ENCODE measurements around the gene SVEP1.

SVEP1 gene

DNA sequence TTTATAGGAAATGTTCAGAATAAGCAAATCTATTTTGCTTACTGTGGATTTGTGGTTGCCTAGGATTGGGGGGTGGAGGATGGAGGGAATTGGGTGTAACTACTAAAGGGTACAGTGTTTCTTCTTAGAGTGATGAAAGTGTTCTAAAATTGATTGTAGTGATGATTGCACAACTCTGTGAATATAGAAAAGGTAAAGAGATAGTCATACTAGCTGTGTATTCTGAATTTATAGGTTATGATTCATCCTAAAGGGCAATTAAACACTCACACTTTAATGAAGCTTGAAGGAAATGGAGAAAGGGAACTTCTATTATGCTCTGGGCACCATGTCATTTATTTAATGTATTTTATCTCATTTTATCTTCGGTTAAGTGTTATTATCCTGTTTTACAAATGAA, 251.8 kb downstream of the SVEP1 start:
- TF ChIP-seq, protein P1, sequence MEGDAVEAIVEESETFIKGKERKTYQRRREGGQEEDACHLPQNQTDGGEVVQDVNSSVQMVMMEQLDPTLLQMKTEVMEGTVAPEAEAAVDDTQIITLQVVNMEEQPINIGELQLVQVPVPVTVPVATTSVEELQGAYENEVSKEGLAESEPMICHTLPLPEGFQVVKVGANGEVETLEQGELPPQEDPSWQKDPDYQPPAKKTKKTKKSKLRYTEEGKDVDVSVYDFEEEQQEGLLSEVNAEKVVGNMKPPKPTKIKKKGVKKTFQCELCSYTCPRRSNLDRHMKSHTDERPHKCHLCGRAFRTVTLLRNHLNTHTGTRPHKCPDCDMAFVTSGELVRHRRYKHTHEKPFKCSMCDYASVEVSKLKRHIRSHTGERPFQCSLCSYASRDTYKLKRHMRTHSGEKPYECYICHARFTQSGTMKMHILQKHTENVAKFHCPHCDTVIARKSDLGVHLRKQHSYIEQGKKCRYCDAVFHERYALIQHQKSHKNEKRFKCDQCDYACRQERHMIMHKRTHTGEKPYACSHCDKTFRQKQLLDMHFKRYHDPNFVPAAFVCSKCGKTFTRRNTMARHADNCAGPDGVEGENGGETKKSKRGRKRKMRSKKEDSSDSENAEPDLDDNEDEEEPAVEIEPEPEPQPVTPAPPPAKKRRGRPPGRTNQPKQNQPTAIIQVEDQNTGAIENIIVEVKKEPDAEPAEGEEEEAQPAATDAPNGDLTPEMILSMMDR (IDR thresholded peaks at IDR 0.05; ENCODE audit: borderline replicate concordance, control extremely low read depth, extremely low read depth, insufficient read depth, missing control alignments), result no peak
- DNase-seq (ENCODE audit: low spot score), result no peak
- in situ Hi-C loops (cut with MboI; ENCODE audit: low sequenced_read_pairs, unreplicated experiment), result no loop called here

DNA sequence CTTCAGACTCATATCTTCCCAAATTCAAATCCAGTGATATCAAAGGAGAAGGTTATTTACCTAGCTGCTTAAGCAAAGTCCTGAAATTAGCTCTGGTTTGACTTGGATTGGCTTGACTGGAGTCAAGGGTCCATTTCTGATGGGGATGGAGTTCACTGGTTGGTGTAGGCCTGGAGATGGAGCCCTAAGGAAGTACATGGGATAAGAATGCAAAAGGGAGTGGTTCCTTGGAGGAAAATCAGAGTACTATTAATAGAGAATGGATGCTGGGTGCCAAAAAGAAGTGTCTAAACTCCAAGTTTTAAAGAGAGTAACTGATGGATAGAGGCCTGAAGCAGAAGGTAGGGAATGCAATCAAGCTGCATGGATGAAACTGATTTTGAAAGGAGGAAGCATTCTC, 255.7 kb downstream of the SVEP1 start:
- DNase-seq (ENCODE audit: low spot score), result no peak
- in situ Hi-C loops (cut with MboI; ENCODE audit: low sequenced_read_pairs, unreplicated experiment), result no loop called here
- TF ChIP-seq, protein P1 (IDR thresholded peaks at IDR 0.05; ENCODE audit: borderline replicate concordance, control extremely low read depth, extremely low read depth, insufficient read depth, missing control alignments), result no peak

DNA sequence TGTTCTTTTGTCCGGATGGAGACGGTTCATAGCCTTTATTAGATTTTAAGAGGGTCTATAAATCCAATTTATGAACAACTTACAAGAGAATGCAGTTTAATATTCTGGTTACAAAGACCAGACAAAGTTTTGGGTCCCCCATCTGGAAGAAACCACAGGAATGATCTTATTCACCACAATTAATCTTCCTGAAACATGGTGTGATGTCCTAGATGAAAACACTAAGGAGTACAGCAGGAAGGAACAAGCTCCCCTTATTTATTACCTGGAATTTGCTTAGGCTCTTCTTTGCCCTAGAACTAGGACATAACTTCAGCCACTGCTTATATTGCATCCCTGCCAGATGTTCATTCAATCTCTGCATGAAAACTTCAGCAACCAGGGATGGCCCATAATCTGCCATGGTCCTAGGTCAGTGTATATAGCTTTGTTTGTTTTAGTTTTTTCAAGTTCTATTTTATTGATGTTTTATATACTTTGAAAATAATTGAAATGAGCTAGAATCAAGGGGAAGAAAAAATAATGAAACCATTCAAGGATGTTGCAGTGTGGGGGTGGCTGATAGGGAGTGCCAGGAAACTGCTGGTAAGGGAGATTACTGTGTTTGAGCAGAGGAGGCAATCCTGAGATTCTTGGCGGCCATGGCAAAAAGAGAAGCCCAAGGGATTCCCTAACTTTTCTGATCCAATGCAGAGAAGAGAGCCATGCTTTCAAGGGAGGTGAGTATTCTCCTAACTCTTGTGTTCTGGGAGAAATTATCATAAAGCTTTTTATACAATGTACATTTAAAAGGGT, 258.7 kb downstream of the SVEP1 start:
- DNase-seq (ENCODE audit: low spot score), result no peak
- TF ChIP-seq, protein P1 (IDR thresholded peaks at IDR 0.05; ENCODE audit: borderline replicate concordance, control extremely low read depth, extremely low read depth, insufficient read depth, missing control alignments), result no peak
- in situ Hi-C loops (cut with MboI; ENCODE audit: low sequenced_read_pairs, unreplicated experiment), result no loop called here

DNA sequence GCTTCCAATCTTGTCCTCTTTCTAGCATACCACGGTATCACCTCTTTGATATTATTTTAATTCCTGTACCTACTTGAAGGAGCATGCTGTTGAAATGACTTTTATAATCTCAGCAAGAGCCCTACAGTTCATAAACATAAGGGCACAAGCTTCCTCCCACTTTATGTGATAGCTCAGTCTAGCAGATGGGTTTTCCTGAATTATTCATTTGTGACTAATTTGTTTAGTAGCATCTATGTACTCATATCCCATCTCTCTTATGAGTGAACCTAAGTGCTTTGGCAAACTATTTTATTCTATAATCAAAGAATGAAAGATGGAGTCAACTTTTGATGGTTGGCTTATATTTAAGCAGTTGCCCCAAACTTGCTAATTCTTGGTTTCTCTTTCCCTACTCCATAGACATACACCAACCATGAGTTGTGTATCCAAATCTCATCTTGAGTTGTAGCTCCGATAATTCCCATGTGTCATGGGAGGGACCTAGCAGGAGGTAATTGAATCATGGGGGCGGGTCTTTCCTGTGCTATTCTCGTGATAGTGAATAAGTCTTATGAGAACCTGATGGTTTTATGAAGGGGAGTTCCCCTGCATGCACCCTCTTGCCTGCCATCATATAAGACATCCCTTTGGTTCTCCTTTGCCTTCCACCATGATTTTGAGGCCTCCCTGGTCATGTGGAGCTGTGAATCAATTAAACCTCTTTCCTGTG, 259.6 kb downstream of the SVEP1 start:
- DNase-seq (ENCODE audit: low spot score), result no peak
- in situ Hi-C loops (cut with MboI; ENCODE audit: low sequenced_read_pairs, unreplicated experiment), result no loop called here
- TF ChIP-seq, protein P1 (IDR thresholded peaks at IDR 0.05; ENCODE audit: borderline replicate concordance, control extremely low read depth, extremely low read depth, insufficient read depth, missing control alignments), result no peak

DNA sequence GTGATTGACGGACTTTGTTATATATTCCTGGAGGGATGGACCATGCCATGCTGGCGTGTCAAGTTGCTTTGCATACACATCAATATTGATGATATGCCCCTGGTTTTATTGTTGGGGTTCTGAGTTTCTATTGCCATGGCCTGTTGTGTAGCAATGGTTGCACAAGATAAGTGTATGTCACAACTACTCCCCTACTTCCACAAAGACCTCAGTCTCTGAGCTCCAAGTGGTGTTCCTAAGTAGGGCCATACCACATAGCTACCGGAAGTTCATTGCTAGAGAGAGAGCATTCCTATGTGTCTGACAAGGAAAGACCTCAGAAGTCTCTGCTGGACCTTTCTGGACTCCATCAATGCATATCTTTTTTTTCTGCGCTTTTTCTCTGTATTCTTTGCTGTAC, 261.6 kb downstream of the SVEP1 start:
- in situ Hi-C loops (cut with MboI; ENCODE audit: low sequenced_read_pairs, unreplicated experiment), result no loop called here
- TF ChIP-seq, protein P1 (IDR thresholded peaks at IDR 0.05; ENCODE audit: borderline replicate concordance, control extremely low read depth, extremely low read depth, insufficient read depth, missing control alignments), result no peak

DNA sequence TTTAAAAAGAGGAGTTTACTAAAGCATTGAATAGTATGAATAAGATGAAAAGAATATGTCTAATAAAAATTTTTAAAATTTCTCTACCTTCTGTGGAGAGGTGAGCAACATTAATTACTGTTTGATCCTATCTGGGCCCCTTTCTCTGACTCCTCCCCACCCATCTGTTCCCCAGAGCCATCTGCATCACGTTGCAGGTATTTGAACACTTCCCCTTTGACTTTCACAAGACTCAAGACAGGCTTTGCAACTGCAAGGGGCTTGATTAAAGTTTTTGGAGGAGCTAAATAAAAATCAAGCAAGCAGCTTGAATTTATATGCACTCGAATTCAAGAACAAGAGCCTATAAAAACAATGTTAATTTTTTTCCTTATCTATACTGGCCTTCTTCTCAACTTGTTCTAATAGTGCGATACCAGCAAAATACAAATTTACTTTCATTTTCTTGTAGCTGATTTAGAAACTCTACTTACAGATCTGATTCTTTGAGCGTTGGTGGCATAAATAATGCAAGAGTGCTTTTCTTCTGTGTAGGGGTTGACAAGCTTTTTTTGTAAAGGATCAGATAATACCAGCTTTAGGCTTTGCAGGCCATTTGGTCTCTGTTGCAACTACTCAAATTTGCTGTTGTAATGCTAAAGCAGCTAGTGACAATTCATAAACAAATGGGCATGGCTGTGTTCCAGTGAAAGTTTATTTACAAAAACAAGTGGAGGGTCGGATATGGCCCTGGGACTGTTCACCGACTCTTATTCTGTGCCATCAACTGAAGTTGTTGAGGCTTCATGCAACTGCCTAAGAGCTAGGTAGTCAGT, 263.1 kb downstream of the SVEP1 start:
- in situ Hi-C loops (cut with MboI; ENCODE audit: low sequenced_read_pairs, unreplicated experiment), result no loop called here
- DNase-seq (ENCODE audit: low spot score), result peak; percentile 71
- TF ChIP-seq, protein P1 (IDR thresholded peaks at IDR 0.05; ENCODE audit: borderline replicate concordance, control extremely low read depth, extremely low read depth, insufficient read depth, missing control alignments), result no peak

More for the DNA sequence above, 261.6 kb downstream of the SVEP1 start:
- no peak for DNase-seq (ENCODE audit: low spot score)

All from GM13976 (cell line).